Measurements from ENCODE around the gene XXYLT1.

DNA sequence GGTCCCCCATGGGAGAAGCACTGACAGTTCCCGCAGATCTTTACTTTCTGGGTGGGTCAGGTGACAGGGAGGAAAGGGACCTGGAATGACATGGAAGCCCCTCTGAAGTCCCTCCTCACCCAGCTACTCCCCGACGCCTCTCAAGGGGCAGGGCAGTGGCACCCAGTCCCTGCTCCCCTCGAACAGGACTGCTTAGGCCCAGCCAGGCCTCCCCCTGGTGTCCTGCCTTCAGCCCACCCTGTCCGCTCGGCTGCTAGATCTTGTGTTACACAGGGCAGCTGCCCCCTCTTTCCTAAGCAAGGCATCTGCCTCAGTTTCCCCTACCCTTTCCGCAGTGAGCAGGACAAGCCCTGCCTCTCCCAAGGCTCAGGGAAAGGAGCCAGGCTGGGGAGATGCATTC is 226.5 kb downstream of the XXYLT1 start:
- TF ChIP-seq POLR2A (IDR thresholded peaks at IDR 0.05; ENCODE audit: low read length) (no peak), RCOR1 (IDR thresholded peaks at IDR 0.05; ENCODE audit: low read depth, low read length) (no peak), CTCF (IDR thresholded peaks at IDR 0.05) (no peak), RAD21 (conservative IDR thresholded peaks at IDR 0.05 in 1 of 2, IDR thresholded peaks at IDR 0.05 in 1 of 2) (no peak), ESRRA (IDR thresholded peaks at IDR 0.05; ENCODE audit: borderline replicate concordance, low read length) (no peak), KDM1A (IDR thresholded peaks at IDR 0.05; ENCODE audit: low read depth) (no peak), EP300 (IDR thresholded peaks at IDR 0.05) (no peak), CEBPB (IDR thresholded peaks at IDR 0.05) (no peak)
- TF ChIP-seq, protein P1, sequence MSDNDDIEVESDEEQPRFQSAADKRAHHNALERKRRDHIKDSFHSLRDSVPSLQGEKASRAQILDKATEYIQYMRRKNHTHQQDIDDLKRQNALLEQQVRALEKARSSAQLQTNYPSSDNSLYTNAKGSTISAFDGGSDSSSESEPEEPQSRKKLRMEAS (IDR thresholded peaks at IDR 0.05), result no peak

All from A549 (cell line).